Measurements from ENCODE around the gene TYROBP. TPM values are rescaled to one million over a fixed set of nuclear protein-coding genes. Genes with fewer than 3 reads are reported as not detected.

Gene TYROBP
- total and polyA plus RNA-seq, 2 of the 8 experiments (the other 6 are each of a cell fraction or from before 2014, with no cell fraction given), result 0.18 TPM; not detected in 1

Small RNAs within 50 kb of the gene (small RNA-seq; reads per million reads assigned to genes)
- gene AF038458.1 (ENCODE audit: insufficient read depth) (not detected), gene RN7SL402P (ENCODE audit: insufficient read depth) (not detected)

Other genes with a start within 250 kb of the TYROBP start
- gene UPK1A, start 241.8 kb downstream of the TYROBP start, total RNA-seq (2021; fragmentation: NEBNext Ultra II Directional; extraction: Animal tissue kit (Norgen Biotek cat#: 25700)), result 0.56 and 0.61 TPM in 2 replicates
- 9.8 and 9.9 TPM in 2 replicates for gene UPK1A, start 241.8 kb downstream of the TYROBP start, polyA plus RNA-seq (2011; rRNA removed)
- gene ZBTB32, start 203.7 kb downstream of the TYROBP start, total RNA-seq (2021; fragmentation: NEBNext Ultra II Directional; extraction: Animal tissue kit (Norgen Biotek cat#: 25700)), result 0.42 and 0.50 TPM in 2 replicates
- 0.11 and 0.17 TPM in 2 replicates for gene ZBTB32, start 203.7 kb downstream of the TYROBP start, polyA plus RNA-seq (2011; rRNA removed)
- gene KMT2B, start 190.3 kb downstream of the TYROBP start, total RNA-seq (2021; fragmentation: NEBNext Ultra II Directional; extraction: Animal tissue kit (Norgen Biotek cat#: 25700)), result 38.6 and 41.5 TPM in 2 replicates
- 26.7 and 42.2 TPM in 2 replicates for gene KMT2B, start 190.3 kb downstream of the TYROBP start, polyA plus RNA-seq (2011; rRNA removed)
- 8.4 and 12.2 TPM in 2 replicates for gene IGFLR1, start 165.8 kb downstream of the TYROBP start, total RNA-seq (2021; fragmentation: NEBNext Ultra II Directional; extraction: Animal tissue kit (Norgen Biotek cat#: 25700))
- gene IGFLR1, start 165.8 kb downstream of the TYROBP start, polyA plus RNA-seq (2011; rRNA removed), result 28.9 and 40.3 TPM in 2 replicates
- 15.1 and 18.5 TPM in 2 replicates for gene U2AF1L4, start 162.9 kb downstream of the TYROBP start, total RNA-seq (2021; fragmentation: NEBNext Ultra II Directional; extraction: Animal tissue kit (Norgen Biotek cat#: 25700))
- gene U2AF1L4, start 162.9 kb downstream of the TYROBP start, polyA plus RNA-seq (2011; rRNA removed), result 32.7 TPM in 2 replicates
- gene PSENEN, start 162.6 kb downstream of the TYROBP start, total RNA-seq (2021; fragmentation: NEBNext Ultra II Directional; extraction: Animal tissue kit (Norgen Biotek cat#: 25700)), result 75.3 and 80.2 TPM in 2 replicates
- 66.7 and 73.9 TPM in 2 replicates for gene PSENEN, start 162.6 kb downstream of the TYROBP start, polyA plus RNA-seq (2011; rRNA removed)
- gene LIN37, start 159.7 kb downstream of the TYROBP start, total RNA-seq (2021; fragmentation: NEBNext Ultra II Directional; extraction: Animal tissue kit (Norgen Biotek cat#: 25700)), result 2.9 and 3.8 TPM in 2 replicates
- 8.5 and 9.8 TPM in 2 replicates for gene LIN37, start 159.7 kb downstream of the TYROBP start, polyA plus RNA-seq (2011; rRNA removed)
- 0.44 TPM in 1 of 2 replicates, not detected in the other for gene HSPB6, start 151.3 kb downstream of the TYROBP start, total RNA-seq (2021; fragmentation: NEBNext Ultra II Directional; extraction: Animal tissue kit (Norgen Biotek cat#: 25700))
- 0.91 and 1.6 TPM in 2 replicates for gene HSPB6, start 151.3 kb downstream of the TYROBP start, polyA plus RNA-seq (2011; rRNA removed)
- gene PROSER3, start 150.1 kb downstream of the TYROBP start, total RNA-seq (2021; fragmentation: NEBNext Ultra II Directional; extraction: Animal tissue kit (Norgen Biotek cat#: 25700)), result 20.8 and 28.9 TPM in 2 replicates
- gene PROSER3, start 150.1 kb downstream of the TYROBP start, polyA plus RNA-seq (2011; rRNA removed), result 17.8 and 27.8 TPM in 2 replicates
- 25.0 and 25.2 TPM in 2 replicates for gene ARHGAP33, start 132.7 kb downstream of the TYROBP start, total RNA-seq (2021; fragmentation: NEBNext Ultra II Directional; extraction: Animal tissue kit (Norgen Biotek cat#: 25700))
- 6.5 and 11.2 TPM in 2 replicates for gene ARHGAP33, start 132.7 kb downstream of the TYROBP start, polyA plus RNA-seq (2011; rRNA removed)
- gene PRODH2, start 95.5 kb downstream of the TYROBP start, total RNA-seq (2021; fragmentation: NEBNext Ultra II Directional; extraction: Animal tissue kit (Norgen Biotek cat#: 25700)), result not detected in 2 replicates
- gene PRODH2, start 95.5 kb downstream of the TYROBP start, polyA plus RNA-seq (2011; rRNA removed), result not detected in 2 replicates
- gene NPHS1, start 55.8 kb downstream of the TYROBP start, total RNA-seq (2021; fragmentation: NEBNext Ultra II Directional; extraction: Animal tissue kit (Norgen Biotek cat#: 25700)), result 0.40 and 1.4 TPM in 2 replicates
- gene NPHS1, start 55.8 kb downstream of the TYROBP start, polyA plus RNA-seq (2011; rRNA removed), result 1.3 and 1.9 TPM in 2 replicates
- gene KIRREL2, start 51.4 kb downstream of the TYROBP start, total RNA-seq (2021; fragmentation: NEBNext Ultra II Directional; extraction: Animal tissue kit (Norgen Biotek cat#: 25700)), result 4.6 TPM in 2 replicates
- 2.4 and 3.3 TPM in 2 replicates for gene KIRREL2, start 51.4 kb downstream of the TYROBP start, polyA plus RNA-seq (2011; rRNA removed)
- 22.0 and 22.2 TPM in 2 replicates for gene APLP1, start 39.7 kb downstream of the TYROBP start, total RNA-seq (2021; fragmentation: NEBNext Ultra II Directional; extraction: Animal tissue kit (Norgen Biotek cat#: 25700))
- gene APLP1, start 39.7 kb downstream of the TYROBP start, polyA plus RNA-seq (2011; rRNA removed), result 19.9 and 32.4 TPM in 2 replicates
- gene NFKBID, start 7.8 kb downstream of the TYROBP start, total RNA-seq (2021; fragmentation: NEBNext Ultra II Directional; extraction: Animal tissue kit (Norgen Biotek cat#: 25700)), result 12.0 and 13.2 TPM in 2 replicates
- gene NFKBID, start 7.8 kb downstream of the TYROBP start, polyA plus RNA-seq (2011; rRNA removed), result 10.0 and 22.1 TPM in 2 replicates
- 1.1 TPM in 1 of 2 replicates, not detected in the other for gene HCST, start 5.8 kb downstream of the TYROBP start, total RNA-seq (2021; fragmentation: NEBNext Ultra II Directional; extraction: Animal tissue kit (Norgen Biotek cat#: 25700))
- gene HCST, start 5.8 kb downstream of the TYROBP start, polyA plus RNA-seq (2011; rRNA removed), result 2.8 and 3.0 TPM in 2 replicates
- gene LRFN3, start 28.1 kb upstream of the TYROBP start, total RNA-seq (2021; fragmentation: NEBNext Ultra II Directional; extraction: Animal tissue kit (Norgen Biotek cat#: 25700)), result 15.2 and 16.8 TPM in 2 replicates
- 4.6 and 8.0 TPM in 2 replicates for gene LRFN3, start 28.1 kb upstream of the TYROBP start, polyA plus RNA-seq (2011; rRNA removed)
- 16.0 and 16.8 TPM in 2 replicates for gene SDHAF1, start 86.9 kb upstream of the TYROBP start, total RNA-seq (2021; fragmentation: NEBNext Ultra II Directional; extraction: Animal tissue kit (Norgen Biotek cat#: 25700))
- 21.3 and 27.7 TPM in 2 replicates for gene SDHAF1, start 86.9 kb upstream of the TYROBP start, polyA plus RNA-seq (2011; rRNA removed)
- gene SYNE4, start 100.5 kb upstream of the TYROBP start, total RNA-seq (2021; fragmentation: NEBNext Ultra II Directional; extraction: Animal tissue kit (Norgen Biotek cat#: 25700)), result 20.8 and 21.8 TPM in 2 replicates
- gene SYNE4, start 100.5 kb upstream of the TYROBP start, polyA plus RNA-seq (2011; rRNA removed), result 22.6 and 29.1 TPM in 2 replicates
- gene ALKBH6, start 105.9 kb upstream of the TYROBP start, total RNA-seq (2021; fragmentation: NEBNext Ultra II Directional; extraction: Animal tissue kit (Norgen Biotek cat#: 25700)), result 19.2 and 24.8 TPM in 2 replicates
- gene ALKBH6, start 105.9 kb upstream of the TYROBP start, polyA plus RNA-seq (2011; rRNA removed), result 33.3 and 51.2 TPM in 2 replicates
- 21.7 and 33.7 TPM in 2 replicates for gene CLIP3, start 124.6 kb upstream of the TYROBP start, total RNA-seq (2021; fragmentation: NEBNext Ultra II Directional; extraction: Animal tissue kit (Norgen Biotek cat#: 25700))
- gene CLIP3, start 124.6 kb upstream of the TYROBP start, polyA plus RNA-seq (2011; rRNA removed), result 5.9 and 12.0 TPM in 2 replicates
- 6.0 and 6.4 TPM in 2 replicates for gene THAP8, start 146.0 kb upstream of the TYROBP start, total RNA-seq (2021; fragmentation: NEBNext Ultra II Directional; extraction: Animal tissue kit (Norgen Biotek cat#: 25700))
- gene THAP8, start 146.0 kb upstream of the TYROBP start, polyA plus RNA-seq (2011; rRNA removed), result 11.1 and 14.8 TPM in 2 replicates
- 39.5 and 39.8 TPM in 2 replicates for gene WDR62, start 146.6 kb upstream of the TYROBP start, total RNA-seq (2021; fragmentation: NEBNext Ultra II Directional; extraction: Animal tissue kit (Norgen Biotek cat#: 25700))
- 28.2 and 39.9 TPM in 2 replicates for gene WDR62, start 146.6 kb upstream of the TYROBP start, polyA plus RNA-seq (2011; rRNA removed)
- not detected in 2 replicates for gene OVOL3, start 202.8 kb upstream of the TYROBP start, total RNA-seq (2021; fragmentation: NEBNext Ultra II Directional; extraction: Animal tissue kit (Norgen Biotek cat#: 25700))
- gene OVOL3, start 202.8 kb upstream of the TYROBP start, polyA plus RNA-seq (2011; rRNA removed), result 0.31 and 0.45 TPM in 2 replicates
- 149 and 150 TPM in 2 replicates for gene POLR2I, start 206.6 kb upstream of the TYROBP start, total RNA-seq (2021; fragmentation: NEBNext Ultra II Directional; extraction: Animal tissue kit (Norgen Biotek cat#: 25700))
- 143 and 250 TPM in 2 replicates for gene POLR2I, start 206.6 kb upstream of the TYROBP start, polyA plus RNA-seq (2011; rRNA removed)
- 153 and 168 TPM in 2 replicates for gene TBCB, start 207.2 kb upstream of the TYROBP start, total RNA-seq (2021; fragmentation: NEBNext Ultra II Directional; extraction: Animal tissue kit (Norgen Biotek cat#: 25700))
- gene TBCB, start 207.2 kb upstream of the TYROBP start, polyA plus RNA-seq (2011; rRNA removed), result 286 and 367 TPM in 2 replicates
- 382 and 386 TPM in 2 replicates for gene CAPNS1, start 231.8 kb upstream of the TYROBP start, total RNA-seq (2021; fragmentation: NEBNext Ultra II Directional; extraction: Animal tissue kit (Norgen Biotek cat#: 25700))
- 438 and 448 TPM in 2 replicates for gene CAPNS1, start 231.8 kb upstream of the TYROBP start, polyA plus RNA-seq (2011; rRNA removed)
- 0.60 and 0.75 TPM in 2 replicates for gene COX7A1, start 244.2 kb upstream of the TYROBP start, total RNA-seq (2021; fragmentation: NEBNext Ultra II Directional; extraction: Animal tissue kit (Norgen Biotek cat#: 25700))
- gene COX7A1, start 244.2 kb upstream of the TYROBP start, polyA plus RNA-seq (2011; rRNA removed), result 0.60 and 0.96 TPM in 2 replicates

All from H1 (cell line).